Activated T-helper 1 cell treated with anti-CD3 and anti-CD28 coated beads, Interleukin-2, amount 50 U/mL, for 16 hours (primary cell): ENCODE results near the gene PHF21A.

Source experiments
- DNase-seq, 2 donors: peaks; one replicate each; pipeline ENCODE4 v3.0.0-alpha.2; 2020; ENCODE audit warnings: low read depth in 1 of 2, low spot score in 1 of 2

Gene PHF21A

GRCh38 chr11:45936511-45937054, 184.7 kb downstream of the PHF21A start:
- DNase-seq, result no peak

- DNase-seq, result no peak
Observed at GRCh38 chr11:45935349-45936064, 185.7 kb downstream of the PHF21A start.

- DNase-seq, result no peak
Observed at GRCh38 chr11:45934580-45935318, 186.5 kb downstream of the PHF21A start.

GRCh38 chr11:45933846-45934579, 187.2 kb downstream of the PHF21A start:
- no peak for DNase-seq

GRCh38 chr11:45933131-45933831, 188.0 kb downstream of the PHF21A start:
- no peak for DNase-seq

GRCh38 chr11:45932217-45932616, 189.0 kb downstream of the PHF21A start:
- DNase-seq, result no peak

- DNase-seq, result no peak
Observed at GRCh38 chr11:45931739-45932138, 189.5 kb downstream of the PHF21A start.

GRCh38 chr11:45930951-45931570, 190.2 kb downstream of the PHF21A start:
- no peak for DNase-seq

- no peak for DNase-seq
Observed at GRCh38 chr11:45930031-45930794, 191.0 kb downstream of the PHF21A start.

- no peak for DNase-seq
Observed at GRCh38 chr11:45929486-45930030, 191.7 kb downstream of the PHF21A start.

- no peak for DNase-seq
Observed at GRCh38 chr11:45928535-45929215, 192.6 kb downstream of the PHF21A start.

GRCh38 chr11:45927684-45928413, 193.4 kb downstream of the PHF21A start:
- no peak for DNase-seq

- DNase-seq, result no peak
Observed at GRCh38 chr11:45927332-45927683, 193.9 kb downstream of the PHF21A start.

GRCh38 chr11:45926536-45927331, 194.5 kb downstream of the PHF21A start:
- DNase-seq, result no peak

GRCh38 chr11:45926001-45926401, 195.3 kb downstream of the PHF21A start:
- no peak for DNase-seq

- DNase-seq, result no peak
Observed at GRCh38 chr11:45925550-45925949, 195.7 kb downstream of the PHF21A start.

- DNase-seq, result no peak
Observed at GRCh38 chr11:45924927-45925326, 196.3 kb downstream of the PHF21A start.
